Pancreas (tissue), 10 donors: ENCODE data around the gene EVX2. TPM values are rescaled to one million over a fixed set of nuclear protein-coding genes. Genes with fewer than 3 reads are reported as not detected.

Experiments used
- ATAC-seq, 4 donors: fragments of 200-7000 bp; cut with Tn5 transposase; one replicate each; pipeline versions ENCODE4 v1.8.0 to v1.9.1; 2020; ENCODE audit warnings: mild to moderate bottlenecking in 4 of 4, moderate library complexity in 4 of 4
- DNase-seq, 6 donors: peaks; one replicate each; pipeline ENCODE4 v3.0.0-alpha.2; 2020
- FAIRE-seq: peaks from 2 replicates; lab custom pipeline; 2012; peaks lifted over from hg19 to GRCh38; lab: Jason Lieb, UNC
- H3K27ac ChIP-seq, 4 donors: fragments of 200-600 bp; sonication (generic); 1 replicate in 3 of 4; 2 replicates in 1 of 4; pipeline versions ENCODE4 v1.5.0 to v1.8.0; 2020
- H3K27me3 ChIP-seq, 4 donors: fragments of 200-600 bp; one replicate each; pipeline ENCODE4 v1.8.0; 2021
- H3K36me3 ChIP-seq, 3 donors: fragments of 200-600 bp; sonication (generic) in 1 of 3; one replicate each; pipeline versions ENCODE4 v1.5.0 to v1.8.0; 2020 to 2021
- H3K4me1 ChIP-seq, 3 donors: fragments of 200-600 bp; one replicate each; pipeline ENCODE4 v1.8.0; 2021
- H3K4me3 ChIP-seq, 4 donors: fragments of 200-600 bp; sonication (generic) in 2 of 4; one replicate each; pipeline versions ENCODE4 v1.5.0 to v1.8.0; 2020 to 2021
- H3K9me3 ChIP-seq, 4 donors: fragments of 200-600 bp; one replicate each; pipeline ENCODE4 v1.8.0; 2021
- CTCF ChIP-seq, 4 donors: fragments of 200-600 bp; sonication (generic) in 3 of 4; IDR thresholded peaks; one replicate each; pipeline versions ENCODE4 v1.5.0 to v1.8.0; 2021; ENCODE audit warnings: antibody characterized with exemption in 4 of 4
- WGBS, 2 donors: extraction: QIAGEN DNeasy Blood & Tissue Kit; methylation state at CpG; one replicate each; pipeline ENCODE4 v1.1.7; 2013; 5-methylcytosine and 5-hydroxymethylcytosine counted together
- intact Hi-C, 3 donors: fragments of 100-400 bp; cut with DNase I; formaldehyde crosslinking; loops; one replicate each; pipeline versions ENCODE4 v1.11.1 to v1.14.2; 2022
- polyA plus RNA-seq, 2 donors: library from polyadenylated mRNA; stranded (reverse); fragments of 200-250 nt; gene quantifications; one replicate each; pipeline ENCODE4 v1.2.3, GENCODE V29; 2013
- total RNA-seq, 6 donors: library from RNA; stranded (reverse); fragmentation: NEBNext Ultra II Directional in 4 of 6; extraction: Animal tissue kit (Norgen Biotek cat#: 25700) in 4 of 6; gene quantifications; one replicate each; pipeline versions ENCODE4 v1.2.1 to v1.2.4, GENCODE V29; 2021 to 2023
- donor health status: healthy with polysubstance abuse.
- donor health status: DM: no; HTN: no; CAD: no; lungs with moderate emphysema.
- donor health status: DM: no; HTN: no; CAD: no.
- donor health status: control.
- donor health status: control.
- donor health status: Bipolar disorder and iron deficiency.
- donor health status: DM: yes; HTN: yes; CAD: no.
- donor health status: DM: no; HTN: no; CAD: no.
- donor health status: DM: no; HTN: no; CAD: no.
- donor health status: DM: yes; HTN: yes; CAD: no.

Gene EVX2
- total and polyA plus RNA-seq, 8 donors: 0.02 TPM; not detected in 7

GRCh38 chr2:176095421-176095820, 11.7 kb upstream of the EVX2 start:
- FAIRE-seq (no peak), DNase-seq (no peak), ATAC-seq (no peak)
- Histone ChIP-seq H3K27me3 (peaks cover 10 to 89% (median 37%) of the 10 kb centered on the region in 4 donors), H3K4me3 (no peak overlapping the region), H3K36me3 (no peaks in the 10 kb centered on the region), H3K9me3 (no peaks in the 10 kb centered on the region), H3K4me1 (peaks cover 0 to 11% (median 4%) of the 10 kb centered on the region in 3 donors), H3K27ac (no peak overlapping the region)
- 8 to 15% methylated on average over 5 of the region's 5 CpGs for WGBS, 2 donors
- intact Hi-C loops: loop anchor here in 1 of 3 donors (5.0 kb wide), 1 partner anchor 413 kb away; no protein-coding TSS in a partner anchor
- no peak for TF ChIP-seq CTCF (IDR thresholded peaks at IDR 0.05)

- no peaks in the 10 kb centered on the region for H3K36me3 ChIP-seq
- H3K27me3 ChIP-seq: peaks cover 10 to 89% (median 35%) of the 10 kb centered on the region in 4 donors
- no peak for FAIRE-seq
- no peak overlapping the region for H3K27ac ChIP-seq
- intact Hi-C loops: loop anchor here in 1 of 3 donors (5.0 kb wide), 1 partner anchor 407 kb away; no protein-coding TSS in a partner anchor
- WGBS, 2 donors: 4% methylated on average over 12 of the region's 12 CpGs
- no peaks in the 10 kb centered on the region for H3K9me3 ChIP-seq
- H3K4me3 ChIP-seq: no peak overlapping the region
- DNase-seq: no peak
- TF ChIP-seq CTCF (IDR thresholded peaks at IDR 0.05): no peak
- ATAC-seq: no peak
- peaks cover 0 to 11% (median 4%) of the 10 kb centered on the region in 3 donors for H3K4me1 ChIP-seq
Measured at GRCh38 chr2:176094349-176094748, 10.6 kb upstream of the EVX2 start.

GRCh38 chr2:176093898-176094249, 10.1 kb upstream of the EVX2 start:
- Histone ChIP-seq H3K36me3 (no peaks in the 10 kb centered on the region), H3K27me3 (peaks cover 10 to 90% (median 34%) of the 10 kb centered on the region in 4 donors), H3K27ac (no peak overlapping the region), H3K9me3 (no peaks in the 10 kb centered on the region), H3K4me3 (no peak overlapping the region), H3K4me1 (peaks cover 0 to 11% (median 4%) of the 10 kb centered on the region in 3 donors)
- FAIRE-seq: no peak
- no peak for TF ChIP-seq CTCF (IDR thresholded peaks at IDR 0.05)
- intact Hi-C loops: loop anchor here in 1 of 3 donors (5.0 kb wide), 1 partner anchor 407 kb away; no protein-coding TSS in a partner anchor
- 5 to 8% methylated on average over 8 of the region's 8 CpGs for WGBS, 2 donors
- DNase-seq: no peak
- ATAC-seq: no peak

GRCh38 chr2:176093145-176093897, 9.6 kb upstream of the EVX2 start:
- FAIRE-seq: no peak
- H3K4me1 ChIP-seq: peaks cover 0 to 11% (median 4%) of the 10 kb centered on the region in 3 donors
- WGBS, 2 donors: 3 to 4% methylated on average over 52 to 53 of the region's 53 CpGs
- H3K27ac ChIP-seq: no peak overlapping the region
- H3K9me3 ChIP-seq: no peaks in the 10 kb centered on the region
- peak overlapping the region in 1 of 4 donors; percentile 37 for H3K4me3 ChIP-seq
- no peak for ATAC-seq
- intact Hi-C loops: loop anchor here in 1 of 3 donors (5.0 kb wide), 1 partner anchor 406 kb away; no protein-coding TSS in a partner anchor
- no peaks in the 10 kb centered on the region for H3K36me3 ChIP-seq
- peak in 1 of 6 donors; percentile 66 for DNase-seq
- TF ChIP-seq CTCF (IDR thresholded peaks at IDR 0.05): no peak
- H3K27me3 ChIP-seq: peaks cover 10 to 90% (median 32%) of the 10 kb centered on the region in 4 donors
